GM08714 (cell line): ENCODE measurements around the gene SMIM29.

ENCODE experiments used
- H3K4me3 ChIP-seq: fragments of 200-500 bp; sonication (Bioruptor generic); 2 replicates; pipeline ENCODE4 v1.5.1; 2014; ENCODE audit warnings: mild to moderate bottlenecking, low read length, inconsistent platforms
- ZNF274 ChIP-seq: IDR thresholded peaks from 2 replicates; pipeline ENCODE4 v1.6.1; 2012; ENCODE audit warnings: mild to moderate bottlenecking, low read depth, low read length

The SMIM29 gene

DNA sequence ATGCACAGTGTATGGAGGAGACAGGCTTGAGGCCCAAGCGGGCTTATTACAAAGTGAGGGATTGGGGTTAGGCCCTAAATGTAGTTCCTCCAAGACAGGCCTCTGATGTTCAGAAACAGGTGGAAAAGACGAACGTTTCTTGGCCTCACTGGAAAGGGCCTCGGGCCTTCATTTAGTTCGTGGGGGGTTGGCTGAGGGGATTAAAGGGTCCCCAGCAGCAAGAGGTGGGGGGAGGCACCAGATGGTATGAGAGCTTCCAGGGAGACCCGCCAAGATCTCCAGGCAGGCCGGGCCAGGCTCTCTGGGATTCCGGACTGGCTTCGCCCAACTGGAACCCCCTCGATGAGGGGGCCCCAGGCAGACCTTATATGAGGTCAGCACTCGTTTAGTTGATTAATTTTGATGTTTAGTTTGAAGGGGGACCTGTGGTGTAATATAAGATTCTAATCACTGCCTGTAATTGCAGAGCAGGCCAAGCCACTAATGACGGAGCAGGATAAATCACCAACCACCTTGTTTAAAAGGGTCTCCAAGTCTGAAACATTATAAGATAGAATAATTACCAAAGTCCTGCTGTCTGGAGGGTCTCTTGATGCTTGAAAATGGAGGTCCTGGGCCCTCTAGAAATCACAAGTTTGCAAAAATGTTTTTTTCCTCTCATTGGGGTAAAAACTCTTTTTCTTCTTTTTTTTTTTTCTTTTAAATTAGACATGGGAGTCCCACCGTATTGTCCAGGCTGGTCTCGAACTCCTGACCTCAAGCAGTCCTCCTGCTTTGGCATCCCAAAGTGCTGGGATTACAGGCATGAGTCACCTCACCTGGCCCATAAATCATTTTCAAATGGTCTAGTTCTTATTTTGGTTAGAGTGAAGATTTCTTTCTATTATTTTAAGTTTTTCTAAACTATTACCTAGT is 10.0 kb downstream of the SMIM29 start:
- no peak for TF ChIP-seq ZNF274
- peak overlapping the region; percentile 81 for H3K4me3 ChIP-seq

DNA sequence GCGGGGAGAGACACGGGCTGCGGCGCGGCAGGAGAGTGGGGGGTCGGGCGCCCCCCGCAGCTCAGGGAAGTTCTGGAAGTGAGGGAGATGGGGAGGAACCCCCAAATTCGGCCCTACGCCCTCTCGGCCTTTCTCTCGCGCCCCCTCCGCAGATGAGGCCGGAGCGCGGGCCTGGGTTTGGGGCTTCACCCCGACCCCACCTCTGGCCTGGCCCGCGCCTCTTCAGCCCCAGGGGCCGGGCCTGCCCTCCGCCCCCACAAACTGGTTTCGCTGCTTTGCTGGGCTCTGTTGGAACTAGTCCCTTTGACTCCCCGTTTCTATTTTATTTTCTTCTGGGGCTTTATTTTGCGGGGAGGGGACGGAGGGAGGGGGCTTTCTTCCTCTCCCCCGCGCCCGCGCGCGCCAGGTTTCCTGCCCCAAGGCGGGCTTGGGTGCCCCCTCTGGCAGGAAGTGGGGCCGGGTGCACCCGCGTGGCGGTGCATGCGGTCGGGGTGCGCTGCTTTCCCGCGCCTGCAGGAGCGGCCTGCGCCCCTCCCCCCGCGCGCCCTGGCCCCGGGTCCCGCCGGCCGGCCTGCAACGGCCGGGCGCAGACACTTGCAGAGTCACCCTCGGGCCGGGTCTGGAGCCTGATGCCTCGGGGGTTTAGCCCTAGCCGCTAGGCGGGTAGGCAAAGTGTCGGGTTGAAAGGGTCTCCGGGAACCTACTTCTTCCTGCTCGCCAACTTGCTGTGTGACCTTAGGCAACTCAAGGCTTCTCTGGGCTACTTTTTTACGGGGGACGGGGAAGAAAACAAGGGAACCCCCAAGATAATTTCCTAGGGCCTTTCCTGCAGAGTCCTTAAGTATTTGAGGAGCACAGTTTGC is 10.9 kb downstream of the SMIM29 start:
- TF ChIP-seq ZNF274: no peak
- peak overlapping the region; percentile 81 for H3K4me3 ChIP-seq

GRCh38 chr6:34237316-34237721 is 11.5 kb downstream of the SMIM29 start:
- H3K4me3 ChIP-seq: peak overlapping the region; percentile 81
- no peak for TF ChIP-seq ZNF274

GRCh38 chr6:34236443-34237315 is 12.1 kb downstream of the SMIM29 start, which contains the start of gene HMGA1:
TSS of gene HMGA1 (plus strand) at chr6:34236873. CDS start at chr6:34240781, 3,908 bp downstream.
- H3K4me3 ChIP-seq: peak within 1 kb of the TSS; percentile 81
- no peak for TF ChIP-seq ZNF274

DNA sequence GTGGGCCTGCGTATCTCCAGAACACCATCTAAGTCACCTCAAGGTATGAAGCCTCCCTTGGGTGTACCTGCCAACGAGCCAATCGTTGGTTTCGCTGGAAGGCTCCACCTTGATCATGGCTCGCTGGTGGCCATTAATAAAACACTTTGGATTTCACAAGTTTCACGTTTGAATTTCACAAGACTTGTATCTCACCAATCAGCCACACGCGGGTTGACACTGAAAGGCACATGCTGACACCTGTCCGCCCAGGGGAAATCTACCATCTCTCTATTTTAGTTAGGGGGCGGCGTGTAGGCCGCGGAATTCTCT is 12.7 kb downstream of the SMIM29 start:
- H3K4me3 ChIP-seq: peak overlapping the region; percentile 48; the same call in 1 of the 2 replicates
- TF ChIP-seq ZNF274: no peak

DNA sequence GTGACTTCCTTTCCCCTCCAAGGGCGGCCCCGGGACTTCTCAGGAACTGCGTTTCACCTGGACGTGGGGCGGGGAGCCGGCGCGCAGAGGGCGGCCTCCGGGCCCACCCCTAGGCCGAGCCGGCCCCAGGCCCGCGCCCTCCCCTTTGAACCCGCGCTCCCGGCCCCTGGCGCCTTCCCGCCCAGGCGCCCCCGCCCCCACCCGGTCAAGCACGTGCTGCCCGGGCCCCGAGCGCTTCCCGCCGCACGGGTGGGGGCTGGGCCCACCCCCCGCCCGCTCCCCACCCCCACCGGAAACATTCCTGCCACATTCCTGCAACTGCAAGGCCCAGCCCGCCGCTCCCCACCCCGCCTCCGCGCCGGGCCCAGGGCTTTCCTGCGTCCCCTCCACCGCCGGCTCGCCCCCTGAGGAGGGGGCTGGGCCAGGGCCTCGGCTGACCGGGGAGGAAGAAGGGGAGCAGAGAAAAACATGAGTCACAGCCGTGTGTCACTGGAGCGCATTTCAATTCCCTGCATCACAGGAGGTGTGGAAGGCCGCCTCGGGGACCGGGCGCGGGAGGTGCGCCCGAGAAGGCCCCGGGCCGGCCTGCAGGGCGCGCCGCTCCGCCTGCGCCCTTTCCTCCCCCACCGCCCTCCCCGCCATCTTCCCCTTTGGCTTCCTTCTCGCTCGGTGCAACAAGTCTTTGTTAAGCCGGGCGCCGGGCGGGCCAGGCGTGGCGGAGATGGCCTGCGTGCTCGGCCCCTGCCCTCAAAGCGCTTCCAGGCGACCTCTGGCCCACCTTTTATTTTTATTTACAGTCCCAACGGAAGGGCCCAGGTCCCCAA is 13.3 kb downstream of the SMIM29 start:
- H3K4me3 ChIP-seq: peak overlapping the region; percentile 48; the same call in 1 of the 2 replicates
- no peak for TF ChIP-seq ZNF274

GRCh38 chr6:34234667-34235306 is 14.0 kb downstream of the SMIM29 start:
- no peak for TF ChIP-seq ZNF274
- no peak overlapping the region for H3K4me3 ChIP-seq

GRCh38 chr6:34233867-34234266 is 14.9 kb downstream of the SMIM29 start:
- TF ChIP-seq ZNF274: no peak
- no peak overlapping the region for H3K4me3 ChIP-seq

- no peak for TF ChIP-seq ZNF274
- no peak overlapping the region for H3K4me3 ChIP-seq
These were observed 15.9 kb downstream of the SMIM29 start for GRCh38 chr6:34232901-34233300.

DNA sequence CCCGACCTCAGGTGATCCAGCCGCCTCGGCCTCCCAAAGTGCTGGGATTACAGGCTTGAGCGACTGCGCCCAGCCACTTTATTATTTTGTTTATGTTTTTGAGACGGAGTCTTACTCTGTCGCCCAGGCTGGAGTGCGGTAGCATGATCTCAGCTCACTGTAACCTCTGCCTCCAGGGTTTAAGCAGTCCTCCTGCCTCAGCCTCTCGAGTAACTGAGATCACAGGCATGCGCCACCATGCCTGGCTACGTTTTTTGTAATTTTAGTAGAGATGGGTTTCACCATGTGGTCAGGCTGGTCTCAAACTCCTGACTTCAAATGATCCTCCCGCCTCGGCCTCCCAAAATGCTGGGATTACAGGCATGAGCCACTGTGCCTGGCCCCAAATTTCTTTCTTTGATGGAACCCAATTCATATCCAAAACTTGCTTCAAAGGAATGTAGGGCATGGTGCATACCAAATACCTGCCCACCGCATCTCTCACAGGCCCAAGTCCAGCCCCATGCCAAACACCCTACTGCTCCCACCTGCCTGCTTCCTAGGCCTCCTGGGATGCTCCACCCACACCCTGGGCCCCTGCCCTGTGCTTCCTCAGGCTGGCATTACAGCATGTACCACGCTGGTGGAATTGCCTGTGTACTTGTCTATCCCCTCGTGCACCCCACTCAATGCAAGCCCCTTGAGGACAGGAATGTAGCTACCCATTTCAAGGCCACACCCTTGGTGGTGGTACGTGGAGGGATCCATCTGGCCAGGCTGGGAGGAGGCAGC is 17.1 kb downstream of the SMIM29 start:
- no peak for TF ChIP-seq ZNF274
- no peak overlapping the region for H3K4me3 ChIP-seq

- no peak overlapping the region for H3K4me3 ChIP-seq
- no peak for TF ChIP-seq ZNF274
These were observed 18.0 kb downstream of the SMIM29 start for GRCh38 chr6:34230653-34231371.

GRCh38 chr6:34229877-34230276 is 18.9 kb downstream of the SMIM29 start:
- no peak for TF ChIP-seq ZNF274
- no peak overlapping the region for H3K4me3 ChIP-seq
